T-cell (primary cell): ENCODE data around the gene FAM131B. TPM values are rescaled to one million over a fixed set of nuclear protein-coding genes. Genes with fewer than 3 reads are reported as not detected.

ENCODE experiments used
- ATAC-seq, 4 experiments: fragments of 200-7000 bp in 3 of 4; fragments of 150-1000 bp in 1 of 4; cut with Tn5 transposase; replicated peaks in 1 of 4; 1 replicate in 3 of 4; 2 replicates in 1 of 4; pipeline ENCODE4 v1.10.0; 2021; ENCODE audit warnings: moderate library complexity in 3 of 4, mild to moderate bottlenecking in 2 of 4, moderate number of reproducible peaks in 1 of 4
- CTCF ChIA-PET, 2 donors: fragments of 300-600 bp; sonication (Branson Sonifier 250); formaldehyde crosslinking; loops; one replicate each; lab custom pipeline; 2022; ENCODE audit warnings: antibody characterized with exemption in 2 of 2; lab: Charles Lee
- POLR2A ChIA-PET, 2 donors: fragments of 300-600 bp; sonication (Branson Sonifier 250); formaldehyde crosslinking; loops; one replicate each; lab custom pipeline; 2022; ENCODE audit warnings: antibody characterized with exemption in 2 of 2; lab: Charles Lee
- DNase-seq, 35 experiments: peaks; one replicate each; pipeline versions ENCODE4 v3.0.0 to v3.0.0-alpha.2; 2013 to 2023
- H3K27ac ChIP-seq: one replicate; pipeline ENCODE4 v1.5.1; 2013; ENCODE audit warnings: low read length
- H3K27me3 ChIP-seq, 2 experiments: replicated peaks in 1 of 2; 1 replicate in 1 of 2; 2 replicates in 1 of 2; pipeline versions ENCODE4 v1.6.1 to v1.7.0; 2013; ENCODE audit warnings: low read length in 1 of 2, mixed read lengths in 1 of 2; ENCODE audit not compliant: control insufficient read depth in 2 of 2, insufficient read depth in 2 of 2; ENCODE audit errors: extremely low read depth in 1 of 2
- H3K36me3 ChIP-seq, 2 donors: 1 replicate in 1 of 2; 2 replicates in 1 of 2; pipeline versions ENCODE4 v1.6.1 to v1.7.0; 2013; ENCODE audit warnings: low read length in 1 of 2; ENCODE audit not compliant: control insufficient read depth in 2 of 2, insufficient read depth in 1 of 2; ENCODE audit errors: extremely low read depth in 1 of 2
- H3K4me1 ChIP-seq, 2 experiments: 1 replicate in 1 of 2; 2 replicates in 1 of 2; pipeline versions ENCODE4 v1.6.1 to v1.7.0; 2013; ENCODE audit warnings: low read length in 2 of 2, mixed read lengths in 1 of 2; ENCODE audit not compliant: insufficient read depth in 2 of 2, control insufficient read depth in 1 of 2; ENCODE audit errors: extremely low read depth in 1 of 2
- H3K4me3 ChIP-seq, 2 donors: 1 replicate in 1 of 2; 2 replicates in 1 of 2; pipeline versions ENCODE4 v1.5.1 to v1.7.0; 2013; ENCODE audit warnings: mild to moderate bottlenecking in 2 of 2, low read length in 1 of 2, moderate library complexity in 1 of 2; ENCODE audit not compliant: control insufficient read depth in 1 of 2; ENCODE audit errors: extremely low read depth in 1 of 2
- H3K9me3 ChIP-seq: 2 replicates; pipeline ENCODE4 v1.7.0; 2013
- H3K27ac Mint-ChIP-seq, 2 donors: one replicate each; pipeline ENCODE4 v1.8.0; 2020 to 2021; ENCODE audit warnings: mild to moderate bottlenecking in 2 of 2, mixed read lengths in 2 of 2
- H3K27me3 Mint-ChIP-seq, 2 donors: one replicate each; pipeline ENCODE4 v1.8.0; 2021 to 2022; ENCODE audit warnings: mixed read lengths in 2 of 2
- H3K36me3 Mint-ChIP-seq: one replicate; pipeline ENCODE4 v1.8.0; 2021; ENCODE audit warnings: mixed read lengths
- H3K4me1 Mint-ChIP-seq, 3 donors: one replicate each; pipeline ENCODE4 v1.8.0; 2020 to 2022; ENCODE audit warnings: mixed read lengths in 3 of 3, mild to moderate bottlenecking in 1 of 3
- H3K4me3 Mint-ChIP-seq, 3 donors: one replicate each; pipeline ENCODE4 v1.8.0; 2020 to 2022; ENCODE audit warnings: mild to moderate bottlenecking in 3 of 3, mixed read lengths in 3 of 3, moderate library complexity in 3 of 3
- H3K9me3 Mint-ChIP-seq, 3 donors: one replicate each; pipeline ENCODE4 v1.8.0; 2020 to 2022; ENCODE audit warnings: mixed read lengths in 3 of 3
- WGBS: methylation state at CpG from one replicate; pipeline ENCODE4 v1.1.5; 2013; ENCODE audit warnings: missing lambda C conversion rate; ENCODE audit not compliant: insufficient coverage; 5-methylcytosine and 5-hydroxymethylcytosine counted together
- total RNA-seq, 35 experiments: library from RNA in 6 of 35; stranded (reverse) in 6 of 35; fragments of 120-200 nt in 1 of 35; gene quantifications; one replicate each; pipeline versions ENCODE4 v1.2.1 to v1.2.4 and lab custom pipeline; 2013 to 2026

Gene FAM131B
- total RNA-seq, 5 donors from 2014 or later (not counting 1 experiment from before 2014, with no cell fraction given): 0.08 to 3.6 (median 2.1) TPM

DNA sequence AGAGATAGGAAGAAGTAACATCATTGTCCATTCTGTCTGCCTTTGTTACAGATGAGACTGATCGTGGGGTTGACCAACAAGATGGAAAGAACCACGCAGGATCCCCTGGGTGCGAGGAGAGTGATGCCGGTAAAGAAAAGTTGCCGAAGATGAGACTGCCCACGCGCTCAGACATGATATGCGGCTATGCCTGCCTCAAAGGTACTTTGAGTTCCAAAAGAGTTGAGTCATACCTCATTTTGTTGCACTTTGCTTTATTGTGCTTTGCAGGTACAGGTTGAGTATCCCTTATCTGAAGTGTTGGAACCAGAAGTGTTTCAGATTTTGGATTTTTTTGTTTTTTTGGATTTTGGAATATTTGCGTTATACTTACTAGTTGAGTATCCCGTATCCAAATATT, 58.8 kb downstream of the FAM131B start:
- Mint-ChIP-seq H3K9me3 (no peaks in the 10 kb centered on the region), H3K4me1 (peaks cover 31 to 41% (median 38%) of the 10 kb centered on the region in 3 donors), H3K27ac (no peak overlapping the region), H3K4me3 (no peak overlapping the region), H3K27me3 (no peaks in the 10 kb centered on the region), H3K36me3 (peaks cover 85% of the 10 kb centered on the region)
- ChIA-PET POLR2A (no interaction called here), CTCF (interaction anchor here (0.6 to 3.4 kb wide), 4 partner anchors 43 to 363 kb away, joined by 3 to 35 read pairs (median 16); no protein-coding TSS in a partner anchor)
- ATAC-seq: no peak
- WGBS: 96% methylated on average over 8 of the region's 10 CpGs
- Histone ChIP-seq H3K27ac (no peak overlapping the region), H3K4me3 (no peak overlapping the region), H3K9me3 (no peaks in the 10 kb centered on the region), H3K36me3 (peaks cover 4 to 86% of the 10 kb centered on the region in 2 donors), H3K4me1 (peaks cover 0 to 13% of the 10 kb centered on the region in 2 experiments), H3K27me3 (no peaks in the 10 kb centered on the region)
- DNase-seq: no peak

Other genes with a start within 250 kb of the FAM131B start
- gene PIP, start 230.6 kb downstream of the FAM131B start, total RNA-seq: not detected
- gene TAS2R39, start 179.3 kb downstream of the FAM131B start, total RNA-seq: not detected
- not detected for gene TAS2R40, start 140.7 kb downstream of the FAM131B start, total RNA-seq
- gene GSTK1, start 99.3 kb downstream of the FAM131B start, total RNA-seq: 100 to 1,000 TPM; 347 to 524 (median 406) TPM
- gene TMEM139, start 77.8 kb downstream of the FAM131B start, total RNA-seq: 1 to 10 TPM in 3 of 5 donors, under 1 TPM in 1, not detected in 1; 0.66 to 1.6 (median 1.2) TPM
- 10 to 100 TPM; 43.4 to 83.6 (median 73.7) TPM for gene CASP2, start 74.4 kb downstream of the FAM131B start, total RNA-seq
- not detected for gene CLCN1, start 46.6 kb downstream of the FAM131B start, total RNA-seq
- gene ZYX, start 18.6 kb upstream of the FAM131B start, total RNA-seq: 100 to 1,000 TPM; 107 to 186 (median 159) TPM
- gene EPHA1, start 46.1 kb upstream of the FAM131B start, total RNA-seq: 10 to 100 TPM; 23.8 to 49.8 (median 43.5) TPM
- 1 to 10 TPM in 2 of 5 donors, under 1 TPM in 2, not detected in 1; 0.38 to 2.4 (median 1.0) TPM for gene TAS2R60, start 80.7 kb upstream of the FAM131B start, total RNA-seq
- gene TAS2R41, start 115.2 kb upstream of the FAM131B start, total RNA-seq: 1 to 10 TPM in 2 of 5 donors, under 1 TPM in 3; 0.28 to 2.5 (median 0.93) TPM
- 1 to 10 TPM in 1 of 5 donors, under 1 TPM in 3, not detected in 1; 0.59 to 1.7 (median 0.78) TPM for gene CTAGE15, start 209.1 kb upstream of the FAM131B start, total RNA-seq